Peyer's patch (tissue), 4 donors: ENCODE results near the gene FMN1.

Source experiments
- CTCF ChIP-seq, 6 experiments: fragments of 450-650 bp in 4 of 6; fragments of 200-600 bp in 2 of 6; sonication (generic) in 1 of 6; IDR thresholded peaks; one replicate each; pipeline ENCODE4 v1.5.1; 2017 to 2019; ENCODE audit warnings: antibody characterized with exemption in 6 of 6, mild to moderate bottlenecking in 3 of 6, moderate library complexity in 1 of 6
- POLR2A ChIP-seq, 2 donors: fragments of 450-650 bp; IDR thresholded peaks; one replicate each; pipeline ENCODE4 v1.5.1; 2017; ENCODE audit warnings: antibody characterized with exemption in 2 of 2, mild to moderate bottlenecking in 2 of 2, moderate library complexity in 2 of 2

- TF ChIP-seq CTCF (IDR thresholded peaks at IDR 0.05) (no peak), POLR2A (IDR thresholded peaks at IDR 0.05) (no peak)
Measured at GRCh38 chr15:32829436-32829835, 365.1 kb downstream of the FMN1 start.
